HL-60 (cell line): ENCODE results near the gene LRRN4CL.

Experiments used
- DNase-seq, 2 experiments: peaks; one replicate each; pipeline ENCODE4 v3.0.0-alpha.2; 2010 to 2020; ENCODE audit warnings: low read depth in 1 of 2, low spot score in 1 of 2
- H3K27ac ChIP-seq: fragments of 250-450 bp; sonication (Bioruptor Pico); replicated peaks from 2 replicates; pipeline ENCODE4 v1.5.1; 2020; ENCODE audit warnings: mild to moderate bottlenecking, moderate library complexity
- H3K27me3 ChIP-seq: fragments of 250-450 bp; sonication (Bioruptor Pico); 2 replicates; pipeline ENCODE4 v1.5.1; 2021; ENCODE audit warnings: mild to moderate bottlenecking, moderate library complexity; ENCODE audit not compliant: insufficient read depth, poor library complexity, severe bottlenecking
- H3K4me3 ChIP-seq: replicated peaks from 2 replicates; pipeline ENCODE4 v1.5.1; 2011; ENCODE audit warnings: mild to moderate bottlenecking, control low read depth, low read length; ENCODE audit not compliant: insufficient read depth
- GABPA ChIP-seq: IDR thresholded peaks from 2 replicates; pipeline ENCODE4 v1.6.1; 2012; ENCODE audit warnings: low read depth
- POLR2AphosphoS5 ChIP-seq: IDR thresholded peaks from 2 replicates; pipeline ENCODE4 v1.6.1; 2012; ENCODE audit warnings: low read depth
- REST ChIP-seq: IDR thresholded peaks from 2 replicates; pipeline ENCODE4 v1.6.1; 2012; ENCODE audit warnings: low read depth; ENCODE audit not compliant: insufficient replicate concordance
- SPI1 ChIP-seq: IDR thresholded peaks from 2 replicates; pipeline ENCODE4 v1.6.1; 2012; ENCODE audit warnings: low read depth, mild to moderate bottlenecking, borderline replicate concordance
- TF ChIP-seq, protein P1 (sequence below): IDR thresholded peaks from one replicate; pipeline ENCODE4 v1.5.1; 2011; ENCODE audit warnings: low read length, control low read depth, inconsistent platforms; ENCODE audit not compliant: insufficient read depth

LRRN4CL gene

DNA sequence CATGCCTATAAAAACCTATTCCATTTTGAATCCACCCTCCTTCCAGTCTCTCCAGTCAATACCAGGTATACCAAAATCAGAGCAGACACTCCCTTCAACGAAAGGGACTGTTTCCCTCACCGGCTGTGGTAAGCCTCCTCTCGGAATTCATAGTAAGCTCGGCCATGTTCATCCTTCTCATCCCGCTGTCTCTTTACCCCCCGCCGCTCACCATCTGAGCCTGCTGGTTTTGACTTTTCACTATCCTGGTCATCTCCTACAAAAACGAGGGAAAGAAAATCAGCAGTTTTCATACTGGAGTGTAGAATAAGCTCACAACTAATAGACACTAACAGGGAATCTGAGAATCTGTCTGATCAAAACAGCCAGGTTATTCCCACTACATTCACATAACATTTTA, 34.8 kb upstream of the LRRN4CL start:
- TF ChIP-seq GABPA = no peak
- no peak for TF ChIP-seq REST
- TF ChIP-seq SPI1 = no peak
- TF ChIP-seq, protein P1, sequence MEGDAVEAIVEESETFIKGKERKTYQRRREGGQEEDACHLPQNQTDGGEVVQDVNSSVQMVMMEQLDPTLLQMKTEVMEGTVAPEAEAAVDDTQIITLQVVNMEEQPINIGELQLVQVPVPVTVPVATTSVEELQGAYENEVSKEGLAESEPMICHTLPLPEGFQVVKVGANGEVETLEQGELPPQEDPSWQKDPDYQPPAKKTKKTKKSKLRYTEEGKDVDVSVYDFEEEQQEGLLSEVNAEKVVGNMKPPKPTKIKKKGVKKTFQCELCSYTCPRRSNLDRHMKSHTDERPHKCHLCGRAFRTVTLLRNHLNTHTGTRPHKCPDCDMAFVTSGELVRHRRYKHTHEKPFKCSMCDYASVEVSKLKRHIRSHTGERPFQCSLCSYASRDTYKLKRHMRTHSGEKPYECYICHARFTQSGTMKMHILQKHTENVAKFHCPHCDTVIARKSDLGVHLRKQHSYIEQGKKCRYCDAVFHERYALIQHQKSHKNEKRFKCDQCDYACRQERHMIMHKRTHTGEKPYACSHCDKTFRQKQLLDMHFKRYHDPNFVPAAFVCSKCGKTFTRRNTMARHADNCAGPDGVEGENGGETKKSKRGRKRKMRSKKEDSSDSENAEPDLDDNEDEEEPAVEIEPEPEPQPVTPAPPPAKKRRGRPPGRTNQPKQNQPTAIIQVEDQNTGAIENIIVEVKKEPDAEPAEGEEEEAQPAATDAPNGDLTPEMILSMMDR = no peak
- no peak for TF ChIP-seq POLR2AphosphoS5
- DNase-seq = no peak
- Histone ChIP-seq H3K4me3 (no peak overlapping the region), H3K27ac (no peak overlapping the region), H3K27me3 (no peaks in the 10 kb centered on the region)

DNA sequence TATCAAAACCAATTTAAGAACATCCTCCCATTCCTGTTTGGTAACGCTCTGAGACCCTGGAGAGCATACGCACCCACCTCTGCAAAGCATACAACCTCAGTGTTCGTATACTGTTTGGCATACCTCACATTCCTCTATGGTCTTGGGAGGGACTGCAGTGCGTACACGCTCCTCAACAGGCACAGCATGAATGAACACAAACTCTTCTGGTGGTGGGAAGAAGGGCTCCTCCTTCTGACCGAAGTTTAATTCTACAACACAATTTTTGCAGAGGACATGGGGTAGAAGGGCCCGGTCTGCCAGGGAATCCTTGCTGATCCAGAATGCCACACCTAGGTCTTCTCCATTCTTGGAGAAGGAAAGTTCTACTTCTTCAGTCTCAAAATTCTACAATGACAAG, 32.7 kb upstream of the LRRN4CL start:
- H3K27me3 ChIP-seq = no peaks in the 10 kb centered on the region
- TF ChIP-seq POLR2AphosphoS5 = no peak
- no peak for TF ChIP-seq GABPA
- TF ChIP-seq, protein P1 = no peak
- no peak for TF ChIP-seq SPI1
- no peak for TF ChIP-seq REST
- no peak for DNase-seq
- no peak overlapping the region for H3K4me3 ChIP-seq
- H3K27ac ChIP-seq = no peak overlapping the region

DNA sequence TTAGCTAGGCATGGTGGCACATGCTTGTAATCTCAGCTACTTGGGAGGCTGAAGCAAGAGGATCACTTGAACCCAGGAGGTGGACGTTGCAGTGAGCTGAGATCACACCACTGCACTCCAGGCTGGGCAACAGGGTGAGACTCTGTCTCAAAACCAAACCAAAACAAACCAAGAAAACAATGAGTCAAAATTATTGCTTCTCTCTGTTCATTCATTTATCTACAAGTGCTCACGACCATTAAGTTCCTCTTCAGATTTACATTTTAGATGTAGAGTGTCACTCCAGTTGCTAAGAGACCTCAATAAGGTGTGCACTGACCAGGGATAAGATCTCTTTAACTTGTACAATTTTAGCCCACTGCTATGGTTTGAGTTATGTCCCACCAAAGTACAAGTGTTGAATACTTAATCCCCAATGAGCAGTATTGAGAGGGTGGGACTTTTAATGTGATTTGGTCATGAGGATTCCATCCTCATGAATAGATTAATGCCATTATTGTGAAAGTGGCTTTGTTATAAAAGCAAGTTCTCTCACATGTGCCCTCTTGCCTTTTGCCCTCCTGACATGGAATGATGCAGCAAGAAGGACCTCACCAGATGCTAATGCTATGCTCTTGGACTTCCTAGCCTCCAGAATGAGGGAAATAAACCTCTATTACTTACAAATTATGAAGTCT, 30.1 kb upstream of the LRRN4CL start:
- DNase-seq = no peak
- TF ChIP-seq POLR2AphosphoS5 (no peak), GABPA (no peak), SPI1 (no peak), REST (no peak)
- TF ChIP-seq, protein P1 = no peak
- H3K27me3 ChIP-seq = no peaks in the 10 kb centered on the region

More for the DNA sequence above, 30.1 kb upstream of the LRRN4CL start:
- Histone ChIP-seq H3K27ac (no peak overlapping the region), H3K4me3 (no peak overlapping the region)
